NCI-H69 (cell line): ENCODE results near the gene GSTM4.
"Not testable (repeated sequence)": the region's sequence is repeated elsewhere in the genome, so short reads cannot be mapped to it uniquely, and the experiment has no call there.

ENCODE experiments used
- DNase-seq: peaks from one replicate; lab custom pipeline; 2025; lab: John Stamatoyannopoulos, UW

The GSTM4 gene

GRCh38 chr1:109637446-109637845 is 18.5 kb upstream of the GSTM4 start:
- no peak for DNase-seq

GRCh38 chr1:109639063-109639840 is 16.6 kb upstream of the GSTM4 start:
- DNase-seq, result no peak

GRCh38 chr1:109639841-109640184 is 16.1 kb upstream of the GSTM4 start:
- DNase-seq, result no peak

GRCh38 chr1:109640285-109640865 is 15.5 kb upstream of the GSTM4 start:
- peak; percentile 62 for DNase-seq

- DNase-seq, result no peak
These were observed 14.7 kb upstream of the GSTM4 start for GRCh38 chr1:109641078-109641740.

GRCh38 chr1:109641861-109642260 is 14.0 kb upstream of the GSTM4 start:
- DNase-seq, result no peak

GRCh38 chr1:109642626-109643025 is 13.3 kb upstream of the GSTM4 start:
- no peak for DNase-seq

GRCh38 chr1:109643385-109644230 is 12.3 kb upstream of the GSTM4 start:
- peak; percentile 75 for DNase-seq

GRCh38 chr1:109644670-109645069 is 11.2 kb upstream of the GSTM4 start:
- DNase-seq, result no peak

- DNase-seq, result peak; percentile 24
These were observed 6.4 kb upstream of the GSTM4 start for GRCh38 chr1:109649491-109649914.

GRCh38 chr1:109650609-109651008 is 5.3 kb upstream of the GSTM4 start:
- DNase-seq, result no peak

- no peak for DNase-seq
These were observed 3.5 kb upstream of the GSTM4 start for GRCh38 chr1:109652402-109652801.

GRCh38 chr1:109653306-109653705 is 2.6 kb upstream of the GSTM4 start:
- DNase-seq, result no peak

- DNase-seq, result no peak
These were observed 1.4 kb upstream of the GSTM4 start for GRCh38 chr1:109654519-109654918.

GRCh38 chr1:109657395-109657794 is 1.5 kb downstream of the GSTM4 start:
- DNase-seq, result no peak

- DNase-seq, result no peak
These were observed 2.1 kb downstream of the GSTM4 start for GRCh38 chr1:109657970-109658369.

GRCh38 chr1:109658533-109659042 is 2.7 kb downstream of the GSTM4 start:
- DNase-seq, result no peak

- no peak for DNase-seq
These were observed 3.2 kb downstream of the GSTM4 start for GRCh38 chr1:109659145-109659544.

GRCh38 chr1:109659997-109660690 is 4.2 kb downstream of the GSTM4 start:
- peak; percentile 91 for DNase-seq

GRCh38 chr1:109660691-109661026 is 4.8 kb downstream of the GSTM4 start:
- not testable (repeated sequence) for DNase-seq

GRCh38 chr1:109661391-109661790 is 5.5 kb downstream of the GSTM4 start:
- DNase-seq, result no peak

GRCh38 chr1:109664671-109665070 is 8.8 kb downstream of the GSTM4 start:
- DNase-seq, result no peak
